ENCODE data around the gene SKI.

DNA sequence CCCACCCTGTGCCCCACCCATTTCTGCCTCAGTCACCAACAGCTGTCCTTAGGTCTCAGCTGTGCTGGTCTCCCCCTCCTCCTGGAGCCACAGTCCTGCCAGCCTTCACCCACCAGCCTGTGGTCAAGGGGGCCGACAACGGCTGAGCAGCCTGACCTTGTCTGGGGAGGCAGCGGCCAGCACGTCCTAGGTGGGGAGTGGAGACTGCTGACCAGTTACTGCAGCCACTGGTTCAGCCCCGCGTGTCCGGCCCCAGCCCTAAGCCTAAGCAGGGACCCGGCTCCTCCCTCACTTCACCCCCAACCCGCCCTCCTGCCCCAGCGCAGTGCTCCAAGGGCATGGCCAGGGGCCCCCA is 84.0 kb downstream of the SKI start:
- TF ChIP-seq CTCF (IDR thresholded peaks at IDR 0.05) = no peak
- no peak for TF ChIP-seq POLR2A (IDR thresholded peaks at IDR 0.05)

All from prostate gland (tissue), 2 donors.